SK-N-SH treated with all-trans-retinoic acid at 6 μM for 48 hours (cell line): ENCODE results near the gene TMC3.

Experiments used
- BACH2 ChIP-seq: fragments of 250-450 bp; sonication (Bioruptor Pico); IDR thresholded peaks from 2 replicates; pipeline ENCODE4 v1.9.0; 2021; ENCODE audit warnings: mild to moderate bottlenecking, borderline replicate concordance
- CSDC2 ChIP-seq: fragments of 250-450 bp; sonication (Bioruptor Pico); IDR thresholded peaks from 2 replicates; pipeline ENCODE4 v1.5.0; 2020; ENCODE audit warnings: mild to moderate bottlenecking, moderate library complexity
- ESRRG ChIP-seq: fragments of 250-450 bp; sonication (Bioruptor Pico); IDR thresholded peaks from 2 replicates; pipeline ENCODE4 v1.6.1; 2021; ENCODE audit warnings: mild to moderate bottlenecking
- ISL1 ChIP-seq: fragments of 250-450 bp; sonication (Bioruptor Pico); IDR thresholded peaks from 2 replicates; pipeline ENCODE4 v2.1.2; 2022; ENCODE audit warnings: mild to moderate bottlenecking, moderate library complexity
- OSR1 ChIP-seq: fragments of 250-450 bp; sonication (Bioruptor Pico); IDR thresholded peaks from 2 replicates; pipeline ENCODE4 v1.8.0; 2022; ENCODE audit warnings: moderate library complexity, mild to moderate bottlenecking, inconsistent platforms
- PPARA ChIP-seq: fragments of 250-450 bp; sonication (Bioruptor Pico); IDR thresholded peaks from 2 replicates; pipeline ENCODE4 v1.5.0; 2020; ENCODE audit warnings: mild to moderate bottlenecking, borderline replicate concordance
- RARB ChIP-seq: fragments of 250-450 bp; sonication (Bioruptor Pico); IDR thresholded peaks from 2 replicates; pipeline ENCODE4 v1.8.0; 2021; ENCODE audit warnings: mild to moderate bottlenecking, moderate library complexity
- TCF4 ChIP-seq: fragments of 250-450 bp; sonication (Bioruptor Pico); IDR thresholded peaks from 2 replicates; pipeline ENCODE4 v1.8.0; 2021; ENCODE audit warnings: mild to moderate bottlenecking, moderate library complexity, borderline replicate concordance
- ZNF565 ChIP-seq: fragments of 450-650 bp; formaldehyde crosslinking; conservative IDR thresholded peaks from 2 replicates; pipeline ENCODE4 v1.5.0; 2020; ENCODE audit warnings: low read depth, mild to moderate bottlenecking, moderate library complexity
- ZNF8 ChIP-seq: fragments of 450-650 bp; formaldehyde crosslinking; IDR thresholded peaks from 2 replicates; pipeline ENCODE4 v1.5.0; 2020; ENCODE audit warnings: mild to moderate bottlenecking, moderate library complexity
- TF ChIP-seq, protein P1 (sequence below): fragments of 250-450 bp; sonication (Bioruptor Pico); IDR thresholded peaks from 2 replicates; pipeline ENCODE4 v1.5.1; 2021; ENCODE audit warnings: mild to moderate bottlenecking, moderate library complexity
- TF ChIP-seq, protein P2 (sequence below): fragments of 250-450 bp; sonication (Bioruptor Pico); IDR thresholded peaks from 2 replicates; pipeline ENCODE4 v1.5.1; 2020; ENCODE audit warnings: low read depth, mild to moderate bottlenecking, moderate library complexity

DNA sequence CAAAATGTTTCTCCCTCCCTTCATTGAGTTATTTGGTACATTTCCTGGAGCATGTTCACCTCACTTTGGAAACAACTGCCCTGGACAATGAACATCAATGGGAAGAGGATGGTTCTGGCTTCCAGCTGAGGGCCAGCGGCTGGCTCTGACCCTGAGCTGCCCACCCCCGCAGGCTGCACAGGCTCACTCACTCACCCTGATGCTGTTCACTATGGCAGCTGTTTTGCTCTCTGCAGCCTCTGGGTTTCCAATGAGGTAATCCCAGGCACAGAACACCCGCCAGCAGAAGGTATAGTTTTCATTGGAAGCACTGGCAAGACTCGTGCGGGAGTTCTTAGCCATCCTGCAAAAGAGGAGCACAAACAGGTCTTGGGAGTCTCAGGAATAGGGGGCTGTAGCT lies 17.8 kb downstream of the TMC3 start:
- no peak for TF ChIP-seq PPARA (CRISPR knock-in tag)
- TF ChIP-seq RARB (CRISPR knock-in tag): no peak
- no peak for TF ChIP-seq OSR1 (CRISPR knock-in tag)
- TF ChIP-seq ISL1: no peak
- TF ChIP-seq, protein P1, sequence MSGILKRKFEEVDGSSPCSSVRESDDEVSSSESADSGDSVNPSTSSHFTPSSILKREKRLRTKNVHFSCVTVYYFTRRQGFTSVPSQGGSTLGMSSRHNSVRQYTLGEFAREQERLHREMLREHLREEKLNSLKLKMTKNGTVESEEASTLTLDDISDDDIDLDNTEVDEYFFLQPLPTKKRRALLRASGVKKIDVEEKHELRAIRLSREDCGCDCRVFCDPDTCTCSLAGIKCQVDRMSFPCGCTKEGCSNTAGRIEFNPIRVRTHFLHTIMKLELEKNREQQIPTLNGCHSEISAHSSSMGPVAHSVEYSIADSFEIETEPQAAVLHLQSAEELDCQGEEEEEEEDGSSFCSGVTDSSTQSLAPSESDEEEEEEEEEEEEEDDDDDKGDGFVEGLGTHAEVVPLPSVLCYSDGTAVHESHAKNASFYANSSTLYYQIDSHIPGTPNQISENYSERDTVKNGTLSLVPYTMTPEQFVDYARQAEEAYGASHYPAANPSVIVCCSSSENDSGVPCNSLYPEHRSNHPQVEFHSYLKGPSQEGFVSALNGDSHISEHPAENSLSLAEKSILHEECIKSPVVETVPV (CRISPR knock-in tag): no peak
- TF ChIP-seq, protein P2, sequence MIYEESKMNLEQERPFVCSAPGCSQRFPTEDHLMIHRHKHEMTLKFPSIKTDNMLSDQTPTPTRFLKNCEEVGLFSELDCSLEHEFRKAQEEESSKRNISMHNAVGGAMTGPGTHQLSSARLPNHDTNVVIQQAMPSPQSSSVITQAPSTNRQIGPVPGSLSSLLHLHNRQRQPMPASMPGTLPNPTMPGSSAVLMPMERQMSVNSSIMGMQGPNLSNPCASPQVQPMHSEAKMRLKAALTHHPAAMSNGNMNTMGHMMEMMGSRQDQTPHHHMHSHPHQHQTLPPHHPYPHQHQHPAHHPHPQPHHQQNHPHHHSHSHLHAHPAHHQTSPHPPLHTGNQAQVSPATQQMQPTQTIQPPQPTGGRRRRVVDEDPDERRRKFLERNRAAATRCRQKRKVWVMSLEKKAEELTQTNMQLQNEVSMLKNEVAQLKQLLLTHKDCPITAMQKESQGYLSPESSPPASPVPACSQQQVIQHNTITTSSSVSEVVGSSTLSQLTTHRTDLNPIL (CRISPR knock-in tag): no peak
- TF ChIP-seq ZNF8 (CRISPR knock-in tag): no peak
- no peak for TF ChIP-seq CSDC2 (CRISPR knock-in tag)
- no peak for TF ChIP-seq BACH2 (CRISPR knock-in tag)
- no peak for TF ChIP-seq TCF4 (CRISPR knock-in tag)
- no peak for TF ChIP-seq ESRRG
- TF ChIP-seq ZNF565 (CRISPR knock-in tag): no peak
